Activated naive CD4-positive, alpha-beta T cell treated with anti-CD3 and anti-CD28 coated beads for 36 hours (primary cell): ENCODE measurements around the gene KLHL29. TPM values are rescaled to one million over a fixed set of nuclear protein-coding genes. Genes with fewer than 3 reads are reported as not detected.
A peak's percentile ranks its signal among the peaks of the same experiment; 100 is the strongest.

ENCODE experiments used
- CTCF ChIA-PET: fragments of 350-600 bp; sonication (Branson Sonifier 250); formaldehyde crosslinking; loops from one replicate; lab custom pipeline; 2021; ENCODE audit warnings: antibody characterized with exemption; lab: Charles Lee
- DNase-seq: peaks from one replicate; pipeline ENCODE4 v3.0.0-alpha.2; 2020
- H3K27ac Mint-ChIP-seq: one replicate; pipeline ENCODE4 v1.8.0; 2021; ENCODE audit warnings: mild to moderate bottlenecking, mixed read lengths
- H3K27me3 Mint-ChIP-seq: one replicate; pipeline ENCODE4 v1.8.0; 2021; ENCODE audit warnings: low read depth, mixed read lengths
- H3K36me3 Mint-ChIP-seq: one replicate; pipeline ENCODE4 v1.8.0; 2021; ENCODE audit warnings: low read depth, mixed read lengths
- H3K4me1 Mint-ChIP-seq: one replicate; pipeline ENCODE4 v1.8.0; 2021; ENCODE audit warnings: low read depth, mixed read lengths
- H3K4me3 Mint-ChIP-seq: one replicate; pipeline ENCODE4 v1.8.0; 2021; ENCODE audit warnings: mild to moderate bottlenecking, moderate library complexity, mixed read lengths
- H3K9me3 Mint-ChIP-seq: one replicate; pipeline ENCODE4 v1.8.0; 2021; ENCODE audit warnings: mixed read lengths
- intact Hi-C: fragments of 100-400 bp; cut with micrococcal nuclease; formaldehyde crosslinking; loops from one replicate; pipeline ENCODE4 v1.15.1; 2023
- total RNA-seq, 2 experiments: library from RNA; stranded (reverse); gene quantifications; one replicate each; pipeline ENCODE4 v1.2.3, GENCODE V29; 2021

Gene KLHL29
- total RNA-seq, 2 experiments from 2014 or later: 2.4 to 2.9 TPM

DNA sequence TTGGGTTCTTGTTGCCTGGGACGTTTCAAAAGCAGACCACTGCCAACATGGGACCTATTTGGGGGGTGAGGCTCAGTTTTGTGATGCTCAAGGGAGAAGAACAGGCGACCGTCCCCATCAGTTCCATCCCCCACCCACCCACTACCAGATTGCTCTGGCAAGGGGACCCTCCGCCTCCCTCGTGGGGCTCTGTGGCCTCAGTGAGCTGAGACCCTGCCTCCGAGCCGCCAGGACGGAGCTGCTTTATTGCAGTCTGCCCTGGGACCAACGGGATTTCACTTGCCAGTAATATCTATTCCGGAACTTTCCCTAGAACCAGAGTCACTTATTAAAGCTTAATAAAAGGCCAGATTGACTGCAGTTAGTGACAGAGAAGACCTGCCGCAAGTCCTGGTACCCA is 146.3 kb downstream of the KLHL29 start:
- H3K27ac Mint-ChIP-seq: no peak overlapping the region
- no peaks in the 10 kb centered on the region for H3K27me3 Mint-ChIP-seq
- intact Hi-C loops: no loop called here
- H3K4me1 Mint-ChIP-seq: peaks cover 44% of the 10 kb centered on the region
- no peak overlapping the region for H3K4me3 Mint-ChIP-seq
- H3K9me3 Mint-ChIP-seq: no peaks in the 10 kb centered on the region
- CTCF ChIA-PET: no interaction called here
- no peaks in the 10 kb centered on the region for H3K36me3 Mint-ChIP-seq
- DNase-seq: no peak

DNA sequence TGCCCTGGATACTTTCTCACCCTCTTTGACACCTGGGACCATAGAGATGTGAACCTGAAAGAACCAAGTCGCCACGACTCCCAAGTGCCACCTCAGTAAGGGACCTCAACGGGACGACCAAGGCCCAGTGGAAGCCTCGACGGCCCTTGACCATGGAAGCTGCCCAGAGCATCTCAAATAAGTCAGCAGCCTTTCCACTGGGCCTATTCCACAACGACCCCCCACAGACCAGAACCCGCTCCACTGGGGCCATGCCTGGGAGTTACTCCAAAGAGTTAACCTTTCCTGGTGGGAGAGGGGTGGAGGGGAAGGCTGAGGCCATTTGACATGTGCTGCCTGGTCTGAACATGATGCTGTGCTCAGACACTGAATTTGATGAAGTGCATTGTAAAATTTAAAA is 146.9 kb downstream of the KLHL29 start:
- no peak overlapping the region for H3K27ac Mint-ChIP-seq
- peaks cover 40% of the 10 kb centered on the region for H3K4me1 Mint-ChIP-seq
- CTCF ChIA-PET: interaction anchor here (0.8 to 1.0 kb wide), 2 partner anchors 74 to 156 kb away, joined by 3 to 4 read pairs; no protein-coding TSS in a partner anchor
- no peaks in the 10 kb centered on the region for H3K9me3 Mint-ChIP-seq
- DNase-seq: no peak
- intact Hi-C loops: loop anchor here (1.0 to 2.0 kb wide), 3 partner anchors 35 to 145 kb away; no protein-coding TSS in a partner anchor
- H3K27me3 Mint-ChIP-seq: no peaks in the 10 kb centered on the region
- H3K4me3 Mint-ChIP-seq: peak overlapping the region; percentile 95
- no peaks in the 10 kb centered on the region for H3K36me3 Mint-ChIP-seq

DNA sequence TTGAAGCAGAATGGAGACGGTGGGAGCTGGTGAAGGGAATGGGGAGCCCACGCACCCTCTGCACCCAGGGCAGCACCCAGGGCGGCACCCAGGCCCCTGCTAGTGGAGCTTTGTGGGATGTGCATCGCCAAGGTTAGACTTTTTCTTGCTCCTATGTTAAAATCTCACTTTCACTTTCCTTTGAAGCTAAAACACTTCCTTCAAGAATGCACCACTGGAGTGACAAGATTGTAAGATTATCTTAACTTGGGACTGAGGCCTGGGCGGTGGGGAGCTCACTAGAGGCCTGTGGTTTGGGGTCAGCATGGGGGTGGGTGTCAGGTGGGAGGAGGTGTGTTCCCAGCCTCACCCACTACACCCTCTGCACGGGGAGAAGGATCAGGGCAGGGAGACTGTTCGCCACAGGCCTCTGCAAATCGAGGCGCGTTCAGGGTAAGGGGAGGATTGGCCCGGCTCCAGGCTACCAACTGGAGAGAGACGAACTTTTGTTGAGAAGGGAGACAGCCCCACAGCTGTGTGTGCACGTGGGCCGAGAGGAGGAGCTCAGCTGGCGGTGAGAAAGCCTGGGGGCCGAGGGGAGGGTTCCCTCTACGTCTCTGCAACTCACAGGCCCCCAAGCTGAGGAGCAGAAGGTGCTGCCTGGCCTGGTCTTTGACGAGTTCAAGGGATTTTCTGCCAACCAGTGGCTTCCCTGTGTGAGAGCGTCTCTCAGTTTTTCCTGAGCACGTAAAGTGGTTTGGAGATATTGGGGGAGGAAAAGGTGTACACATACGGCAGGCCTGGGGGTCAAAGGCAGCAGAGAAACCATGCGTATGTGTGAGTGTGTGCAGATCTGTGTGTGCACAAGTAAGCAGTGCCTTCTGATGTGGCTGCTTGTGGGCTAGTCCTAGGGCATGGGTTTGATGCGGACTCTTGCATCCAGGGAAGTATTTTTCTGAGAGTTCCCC is 147.7 kb downstream of the KLHL29 start:
- Mint-ChIP-seq H3K4me3 (peak overlapping the region; percentile 95), H3K4me1 (peaks cover 40% of the 10 kb centered on the region), H3K36me3 (no peaks in the 10 kb centered on the region), H3K27ac (peak overlapping the region; percentile 89), H3K9me3 (no peaks in the 10 kb centered on the region), H3K27me3 (no peaks in the 10 kb centered on the region)
- DNase-seq: peak; percentile 68
- CTCF ChIA-PET: interaction anchor here (0.6 to 1.1 kb wide), 5 partner anchors 40 to 277 kb away, joined by 3 to 4 read pairs (median 3); no protein-coding TSS in a partner anchor
- intact Hi-C loops: loop anchor here (1.0 to 2.0 kb wide), 3 partner anchors 36 to 146 kb away; no protein-coding TSS in a partner anchor

DNA sequence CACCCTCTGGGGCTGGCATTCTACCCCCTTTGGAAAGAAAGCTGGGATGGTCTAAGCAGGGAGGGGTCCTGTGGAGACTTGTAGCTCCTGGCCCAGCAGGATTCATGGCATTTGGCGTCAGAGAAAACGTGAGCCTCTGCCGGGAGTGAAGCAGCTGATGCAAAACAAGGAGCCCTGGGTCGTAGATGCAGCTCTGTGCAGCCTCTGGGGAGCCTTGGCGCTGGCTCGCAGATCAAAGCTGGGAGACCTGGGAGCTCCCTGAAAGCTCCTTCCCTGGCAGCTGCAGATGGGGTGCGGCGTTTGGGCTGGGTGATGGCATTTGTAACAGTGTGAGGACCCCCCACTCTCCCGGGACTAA is 148.3 kb downstream of the KLHL29 start:
- CTCF ChIA-PET: interaction anchor here (1.1 kb wide), 2 partner anchors 41 to 226 kb away, joined by 3 read pairs; no protein-coding TSS in a partner anchor
- Mint-ChIP-seq H3K27me3 (no peaks in the 10 kb centered on the region), H3K27ac (no peak overlapping the region), H3K9me3 (no peaks in the 10 kb centered on the region), H3K36me3 (no peaks in the 10 kb centered on the region), H3K4me3 (peak overlapping the region; percentile 95), H3K4me1 (peaks cover 43% of the 10 kb centered on the region)
- peak; percentile 16 for DNase-seq
- intact Hi-C loops: loop anchor here (2.0 kb wide), 2 partner anchors 37 to 147 kb away; no protein-coding TSS in a partner anchor

DNA sequence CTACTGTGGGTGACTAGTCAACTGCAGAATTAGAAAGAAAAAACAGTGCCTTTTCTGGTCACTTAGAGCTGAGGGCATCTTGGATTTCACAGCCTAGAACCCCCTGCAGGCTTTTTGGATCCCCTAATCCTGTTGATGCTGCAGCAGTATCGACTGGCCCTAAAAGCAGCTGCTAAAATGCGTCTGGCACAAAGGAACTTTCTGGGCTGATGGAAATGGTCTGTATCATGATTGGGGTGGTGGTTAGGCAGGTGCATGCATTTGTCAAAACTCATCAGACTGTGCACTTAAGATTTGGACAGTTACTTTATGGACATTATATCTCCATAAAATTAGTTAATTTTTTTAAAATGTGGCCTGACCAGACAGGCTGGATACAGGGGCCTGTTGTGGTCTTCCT is 149.8 kb downstream of the KLHL29 start:
- intact Hi-C loops: no loop called here
- H3K36me3 Mint-ChIP-seq: no peaks in the 10 kb centered on the region
- CTCF ChIA-PET: no interaction called here

DNA sequence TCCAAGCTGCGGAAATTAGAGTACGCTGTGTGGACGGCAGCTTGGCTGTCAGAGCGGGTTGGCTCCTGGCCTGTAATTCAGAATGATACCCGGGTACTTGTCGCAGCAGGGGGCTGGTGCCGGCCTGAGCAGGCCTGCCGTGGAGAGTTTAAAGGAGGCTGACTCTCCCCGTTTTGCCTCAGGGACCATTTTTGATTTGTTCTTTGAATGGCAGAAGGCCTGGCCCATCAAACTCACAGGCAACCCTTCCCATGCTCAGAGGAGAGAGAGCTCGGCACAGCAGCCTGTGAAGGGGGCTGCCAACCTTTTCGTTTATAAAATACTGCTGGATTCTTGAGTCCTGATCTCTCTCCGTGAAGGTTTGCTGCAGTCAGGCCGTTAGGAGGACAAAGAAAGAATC is 151.3 kb downstream of the KLHL29 start:
- no peaks in the 10 kb centered on the region for H3K27me3 Mint-ChIP-seq
- H3K4me3 Mint-ChIP-seq: no peak overlapping the region
- no peak overlapping the region for H3K27ac Mint-ChIP-seq
- CTCF ChIA-PET: interaction anchor here (0.7 to 0.8 kb wide), 2 partner anchors 9 to 28 kb away, joined by 3 read pairs; no protein-coding TSS in a partner anchor
- H3K9me3 Mint-ChIP-seq: no peaks in the 10 kb centered on the region
- no peaks in the 10 kb centered on the region for H3K36me3 Mint-ChIP-seq
- DNase-seq: no peak
- peaks cover 37% of the 10 kb centered on the region for H3K4me1 Mint-ChIP-seq
- intact Hi-C loops: no loop called here

More for the DNA sequence above, 149.8 kb downstream of the KLHL29 start:
- no peak for DNase-seq
- H3K4me3 Mint-ChIP-seq: no peak overlapping the region
- peaks cover 43% of the 10 kb centered on the region for H3K4me1 Mint-ChIP-seq
- no peaks in the 10 kb centered on the region for H3K9me3 Mint-ChIP-seq
- H3K27ac Mint-ChIP-seq: no peak overlapping the region
- H3K27me3 Mint-ChIP-seq: no peaks in the 10 kb centered on the region

DNA sequence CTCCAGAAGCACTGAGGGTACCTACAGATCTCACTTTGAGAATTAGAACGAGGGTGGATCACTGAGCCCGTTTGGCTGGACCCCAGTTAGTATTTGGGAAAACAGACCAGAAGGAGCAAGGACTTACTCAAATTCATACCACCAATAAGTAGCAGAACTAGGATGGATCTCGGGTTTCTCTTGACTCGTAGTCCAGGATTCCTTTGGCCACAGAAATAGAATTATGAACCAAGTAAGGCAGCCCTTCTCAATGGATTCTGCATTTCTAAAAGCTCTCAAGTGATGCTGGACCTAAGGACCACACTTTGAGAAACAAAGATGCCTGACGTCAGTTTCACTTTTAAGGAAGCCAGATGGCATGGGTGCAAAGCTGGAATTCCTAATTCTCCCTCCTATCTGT is 153.0 kb downstream of the KLHL29 start:
- CTCF ChIA-PET: no interaction called here
- H3K4me1 Mint-ChIP-seq: peaks cover 25% of the 10 kb centered on the region
- intact Hi-C loops: no loop called here
- no peaks in the 10 kb centered on the region for H3K36me3 Mint-ChIP-seq
- no peaks in the 10 kb centered on the region for H3K9me3 Mint-ChIP-seq
- no peak for DNase-seq
- H3K4me3 Mint-ChIP-seq: no peak overlapping the region
- no peak overlapping the region for H3K27ac Mint-ChIP-seq
- no peaks in the 10 kb centered on the region for H3K27me3 Mint-ChIP-seq

DNA sequence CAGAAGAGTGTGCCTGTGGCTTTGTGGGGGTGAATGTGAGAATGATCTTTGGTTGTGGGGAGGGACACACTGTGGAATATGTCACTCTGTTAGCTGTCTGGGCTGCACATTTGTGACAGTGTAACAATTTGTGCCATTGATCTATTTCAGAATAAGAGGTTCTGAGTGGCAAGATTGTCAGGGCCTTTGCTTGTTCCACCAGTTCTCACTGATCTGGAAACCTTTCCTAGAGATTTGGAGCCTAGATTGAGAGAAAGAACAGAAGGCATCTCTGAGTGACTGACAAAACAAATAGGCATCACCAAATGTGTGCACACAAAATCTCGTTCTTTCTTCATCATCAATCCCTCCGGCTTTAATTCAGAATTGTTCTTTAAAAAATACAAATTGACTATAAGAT is 153.6 kb downstream of the KLHL29 start:
- H3K4me1 Mint-ChIP-seq: peaks cover 19% of the 10 kb centered on the region
- no peak for DNase-seq
- H3K27me3 Mint-ChIP-seq: no peaks in the 10 kb centered on the region
- no peak overlapping the region for H3K4me3 Mint-ChIP-seq
- CTCF ChIA-PET: no interaction called here
- intact Hi-C loops: no loop called here
- H3K9me3 Mint-ChIP-seq: no peaks in the 10 kb centered on the region
- H3K27ac Mint-ChIP-seq: no peak overlapping the region
- no peaks in the 10 kb centered on the region for H3K36me3 Mint-ChIP-seq

DNA sequence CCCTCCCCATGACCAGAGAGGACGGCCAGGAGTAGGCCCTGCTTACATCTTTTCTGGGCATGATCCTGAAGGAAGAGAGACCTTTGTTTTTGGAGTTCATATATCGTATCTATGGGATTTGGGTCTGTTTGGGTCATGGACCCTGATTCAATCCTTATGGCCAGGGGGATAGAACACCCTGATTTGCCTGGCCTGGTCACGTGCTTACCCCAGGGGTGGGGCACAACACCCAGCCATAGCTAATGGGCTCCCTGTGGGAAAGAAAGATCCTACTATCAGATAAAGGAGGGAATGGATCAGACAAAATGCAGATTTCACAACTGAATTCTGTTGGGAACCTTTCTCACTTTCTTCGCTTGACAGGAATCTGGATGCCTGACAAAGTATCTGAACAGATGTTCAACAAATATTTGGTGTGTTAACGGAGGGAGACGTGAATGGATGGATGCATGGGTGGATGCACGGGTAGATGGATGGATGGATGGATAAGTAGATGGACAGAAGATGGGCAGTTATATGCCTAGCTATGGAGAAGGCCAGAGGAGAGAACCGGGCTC is 155.9 kb downstream of the KLHL29 start:
- Mint-ChIP-seq H3K27ac (no peak overlapping the region), H3K27me3 (no peaks in the 10 kb centered on the region), H3K9me3 (no peaks in the 10 kb centered on the region), H3K4me3 (no peak overlapping the region), H3K4me1 (peaks cover 2% of the 10 kb centered on the region), H3K36me3 (no peaks in the 10 kb centered on the region)
- no peak for DNase-seq
- intact Hi-C loops: no loop called here
- CTCF ChIA-PET: no interaction called here

DNA sequence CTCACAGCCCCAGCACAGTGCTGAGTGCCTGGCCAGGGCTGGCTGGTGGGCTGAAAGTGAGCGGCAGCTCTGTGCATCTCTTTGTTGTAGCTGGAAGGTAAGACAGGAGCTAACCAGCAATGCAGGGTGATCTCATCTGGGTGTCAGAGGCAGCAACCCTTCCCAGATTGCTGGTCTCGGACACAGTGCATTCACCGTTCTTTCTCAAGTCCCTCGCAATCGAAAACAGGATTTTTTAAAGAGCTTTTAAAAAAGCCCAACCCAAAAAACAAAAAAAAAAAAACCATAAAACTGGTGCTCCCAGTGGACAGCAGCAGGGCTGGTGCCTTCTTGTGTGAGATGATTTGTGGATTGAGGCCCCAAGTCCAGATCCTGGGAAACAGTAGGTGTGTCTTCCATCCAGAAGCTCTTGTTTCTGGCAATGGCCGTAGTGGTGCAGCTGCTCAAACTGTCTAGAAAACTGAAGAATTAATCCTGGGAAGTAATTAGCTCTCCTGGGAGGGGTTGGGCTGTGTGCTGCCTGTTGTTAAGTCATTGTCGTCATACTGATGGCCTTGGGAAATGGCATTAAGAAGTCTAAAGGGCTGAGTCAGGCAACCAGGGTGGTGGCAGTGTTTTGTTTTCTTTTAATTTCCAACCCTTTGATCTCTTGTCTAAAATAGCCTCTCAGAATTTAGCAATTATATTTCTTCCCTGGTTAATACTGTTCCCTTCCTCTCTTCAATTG is 156.7 kb downstream of the KLHL29 start:
- Mint-ChIP-seq H3K9me3 (no peaks in the 10 kb centered on the region), H3K4me3 (no peak overlapping the region), H3K36me3 (no peaks in the 10 kb centered on the region), H3K27ac (no peak overlapping the region), H3K27me3 (no peaks in the 10 kb centered on the region), H3K4me1 (peaks cover 2% of the 10 kb centered on the region)
- intact Hi-C loops: no loop called here
- CTCF ChIA-PET: no interaction called here
- no peak for DNase-seq

DNA sequence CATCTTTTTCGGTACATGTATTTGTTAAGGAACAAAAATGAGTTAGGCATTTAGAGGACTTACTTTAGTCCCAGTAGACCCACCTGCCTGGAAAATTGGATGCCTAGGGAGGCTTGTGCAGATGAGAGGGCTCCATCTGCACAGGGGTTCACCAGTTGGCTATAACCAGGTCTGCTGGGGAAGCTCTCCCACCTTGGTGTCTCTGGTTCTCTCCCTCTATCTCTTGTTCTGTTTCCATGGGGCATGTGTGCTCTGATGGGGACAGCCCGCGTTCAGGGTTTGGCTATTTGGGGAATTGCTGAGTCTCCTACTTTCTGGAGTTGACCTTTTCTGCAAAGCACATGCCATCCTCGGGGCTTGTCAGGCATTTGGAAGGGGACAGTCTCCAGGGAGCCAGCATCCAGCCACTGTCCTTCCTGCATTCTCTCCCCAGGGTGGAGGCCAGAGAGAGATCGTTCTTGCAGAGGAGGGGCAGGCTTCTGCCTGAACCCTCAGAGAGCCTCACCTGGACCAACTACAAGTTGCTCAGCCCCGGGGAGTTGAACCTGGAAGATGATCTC is 157.3 kb downstream of the KLHL29 start:
- H3K27me3 Mint-ChIP-seq: no peaks in the 10 kb centered on the region
- intact Hi-C loops: no loop called here
- no peaks in the 10 kb centered on the region for H3K36me3 Mint-ChIP-seq
- no peak overlapping the region for H3K4me3 Mint-ChIP-seq
- H3K9me3 Mint-ChIP-seq: no peaks in the 10 kb centered on the region
- no peak overlapping the region for H3K27ac Mint-ChIP-seq
- CTCF ChIA-PET: no interaction called here
- no peak for DNase-seq
- peaks cover 2% of the 10 kb centered on the region for H3K4me1 Mint-ChIP-seq

DNA sequence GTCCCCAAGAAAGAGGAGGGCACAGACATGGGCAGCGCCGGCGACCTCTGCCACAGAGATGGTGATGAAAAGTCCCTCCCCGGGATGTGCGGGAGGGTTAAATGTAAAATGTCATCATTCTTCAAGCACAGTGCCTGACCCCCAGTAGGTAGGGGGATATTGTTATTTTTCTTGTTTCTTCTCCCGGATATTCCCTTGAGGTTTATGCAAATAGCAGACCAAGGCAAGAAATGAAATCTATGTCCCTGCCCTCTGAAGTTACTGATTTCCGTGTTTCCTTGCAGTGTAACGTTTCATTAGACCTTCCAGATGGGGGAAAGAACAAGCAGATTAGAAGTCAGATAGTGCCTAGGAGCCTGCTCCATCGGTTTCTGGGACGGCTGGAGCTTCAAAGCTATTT is 158.3 kb downstream of the KLHL29 start:
- no peak for DNase-seq
- Mint-ChIP-seq H3K9me3 (no peaks in the 10 kb centered on the region), H3K27me3 (no peaks in the 10 kb centered on the region), H3K36me3 (no peaks in the 10 kb centered on the region), H3K4me3 (no peak overlapping the region), H3K4me1 (no peaks in the 10 kb centered on the region), H3K27ac (no peak overlapping the region)
- intact Hi-C loops: no loop called here
- CTCF ChIA-PET: no interaction called here
